ENCODE measurements around the gene PSRC1.

The PSRC1 gene

DNA sequence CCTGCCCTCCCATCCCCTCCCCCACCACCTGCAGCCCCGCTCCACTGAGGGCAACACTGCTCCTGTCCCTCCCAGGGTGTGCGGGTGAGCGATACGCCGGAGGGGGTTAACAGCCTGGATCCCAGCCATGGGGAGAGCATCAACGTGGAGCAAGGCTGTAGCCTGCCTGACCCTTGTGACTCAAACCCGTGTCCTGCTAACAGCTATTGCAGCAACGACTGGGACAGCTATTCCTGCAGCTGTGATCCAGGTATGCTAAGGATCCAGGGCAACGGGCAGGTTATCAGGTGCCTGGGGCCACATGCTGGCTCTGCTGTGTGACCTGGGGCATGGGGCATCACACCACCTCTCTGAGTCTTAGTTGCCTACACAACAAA is 18.6 kb downstream of the PSRC1 start:
- Histone ChIP-seq H2AFZ (ENCODE audit: low read depth, low read length) (no peak overlapping the region), H3K4me1 (ENCODE audit: insufficient read depth, low read length) (peaks cover 17% of the 10 kb centered on the region), H3K36me3 (ENCODE audit: insufficient read depth, low read length) (peaks cover 81% of the 10 kb centered on the region), H3K4me3 (ENCODE audit: low read length) (no peak overlapping the region), H3K9me3 (ENCODE audit: low read length) (no peaks in the 10 kb centered on the region), H3K27me3 (ENCODE audit: insufficient read depth, low read length) (no peaks in the 10 kb centered on the region)

DNA sequence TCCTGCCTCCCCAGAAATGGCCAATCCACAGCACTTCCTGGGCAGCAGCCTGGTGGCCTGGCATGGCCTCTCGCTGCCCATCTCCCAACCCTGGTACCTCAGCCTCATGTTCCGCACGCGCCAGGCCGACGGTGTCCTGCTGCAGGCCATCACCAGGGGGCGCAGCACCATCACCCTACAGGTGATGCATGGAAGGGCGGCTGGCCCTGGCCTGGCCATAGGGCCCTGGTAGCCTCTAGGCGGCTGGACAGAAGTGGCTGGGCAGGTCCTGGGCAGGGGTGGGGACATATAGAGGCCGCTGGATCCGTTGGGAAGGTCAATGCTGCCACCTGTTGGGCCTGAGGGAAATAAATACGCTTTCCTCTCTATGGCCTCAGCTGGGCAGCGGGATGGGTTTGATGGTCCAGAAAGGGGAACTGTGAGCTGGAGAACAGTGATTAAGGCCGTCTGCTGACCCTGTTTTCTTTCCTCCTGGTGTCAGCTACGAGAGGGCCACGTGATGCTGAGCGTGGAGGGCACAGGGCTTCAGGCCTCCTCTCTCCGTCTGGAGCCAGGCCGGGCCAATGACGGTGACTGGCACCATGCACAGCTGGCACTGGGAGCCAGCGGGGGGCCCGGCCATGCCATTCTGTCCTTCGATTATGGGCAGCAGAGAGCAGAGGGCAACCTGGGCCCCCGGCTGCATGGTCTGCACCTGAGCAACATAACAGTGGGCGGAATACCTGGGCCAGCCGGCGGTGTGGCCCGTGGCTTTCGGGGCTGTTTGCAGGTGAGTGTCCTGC is 19.2 kb downstream of the PSRC1 start:
- Histone ChIP-seq H3K27me3 (ENCODE audit: insufficient read depth, low read length) (no peaks in the 10 kb centered on the region), H3K4me1 (ENCODE audit: insufficient read depth, low read length) (peaks cover 23% of the 10 kb centered on the region), H3K36me3 (ENCODE audit: insufficient read depth, low read length) (peaks cover 81% of the 10 kb centered on the region), H2AFZ (ENCODE audit: low read depth, low read length) (no peak overlapping the region), H3K4me3 (ENCODE audit: low read length) (no peak overlapping the region), H3K9me3 (ENCODE audit: low read length) (no peaks in the 10 kb centered on the region)

DNA sequence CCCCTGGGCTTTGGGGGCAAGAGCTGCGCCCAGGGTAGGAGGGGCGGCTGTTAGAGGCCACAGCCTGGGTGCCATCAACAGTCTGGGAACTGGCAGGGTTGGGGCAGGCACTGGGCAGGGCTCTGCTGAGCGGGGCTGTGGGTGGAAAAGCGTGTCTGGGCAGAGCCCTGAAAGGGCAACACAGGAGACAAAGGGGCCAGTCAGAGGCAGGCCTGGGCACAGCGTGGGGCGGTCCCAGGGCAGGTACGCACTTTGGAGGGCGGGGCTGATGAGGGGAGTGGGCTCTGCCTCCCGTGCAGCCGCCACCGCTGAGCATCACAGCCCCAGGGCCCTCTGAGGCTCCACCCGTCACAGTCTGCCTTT is 19.7 kb downstream of the PSRC1 start:
- Histone ChIP-seq H3K27me3 (ENCODE audit: insufficient read depth, low read length) (no peaks in the 10 kb centered on the region), H2AFZ (ENCODE audit: low read depth, low read length) (no peak overlapping the region), H3K4me3 (ENCODE audit: low read length) (no peak overlapping the region), H3K4me1 (ENCODE audit: insufficient read depth, low read length) (peaks cover 29% of the 10 kb centered on the region), H3K9me3 (ENCODE audit: low read length) (no peaks in the 10 kb centered on the region), H3K36me3 (ENCODE audit: insufficient read depth, low read length) (peaks cover 81% of the 10 kb centered on the region)

DNA sequence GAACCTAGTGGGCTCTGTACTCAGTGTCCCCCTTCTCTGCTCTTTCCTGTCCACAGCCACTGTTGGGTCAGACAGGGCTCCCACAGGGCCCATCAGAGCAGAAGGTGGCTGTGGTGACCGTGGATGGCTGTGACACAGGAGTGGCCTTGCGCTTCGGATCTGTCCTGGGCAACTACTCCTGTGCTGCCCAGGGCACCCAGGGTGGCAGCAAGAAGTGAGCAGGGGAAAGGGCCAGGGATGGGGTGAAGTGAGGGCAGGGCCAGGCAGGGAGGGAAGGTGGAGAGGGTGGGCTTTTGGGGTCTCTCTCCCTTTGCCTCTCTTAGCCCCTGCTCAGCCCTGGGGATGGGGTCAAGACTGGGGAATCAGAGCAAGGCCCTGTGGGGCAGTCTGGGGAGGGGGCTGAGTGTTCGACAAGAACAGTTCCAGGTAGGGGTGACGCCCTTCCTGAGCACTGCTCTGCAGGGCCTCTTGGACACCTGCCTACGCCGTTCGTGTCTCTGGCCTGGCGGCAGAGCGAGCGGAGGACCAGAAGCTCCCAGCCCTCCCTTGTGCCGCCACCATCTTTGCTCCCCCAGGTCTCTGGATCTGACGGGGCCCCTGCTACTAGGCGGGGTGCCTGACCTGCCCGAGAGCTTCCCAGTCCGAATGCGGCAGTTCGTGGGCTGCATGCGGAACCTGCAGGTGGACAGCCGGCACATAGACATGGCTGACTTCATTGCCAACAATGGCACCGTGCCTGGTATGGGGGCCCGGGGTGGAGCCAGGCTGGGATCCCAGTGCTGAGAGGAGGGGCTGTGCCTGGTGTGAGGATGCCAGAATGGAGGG is 20.5 kb downstream of the PSRC1 start:
- Histone ChIP-seq H3K4me1 (ENCODE audit: insufficient read depth, low read length) (peaks cover 37% of the 10 kb centered on the region), H3K36me3 (ENCODE audit: insufficient read depth, low read length) (peaks cover 76% of the 10 kb centered on the region), H3K27me3 (ENCODE audit: insufficient read depth, low read length) (no peaks in the 10 kb centered on the region), H3K4me3 (ENCODE audit: low read length) (no peak overlapping the region), H3K9me3 (ENCODE audit: low read length) (no peaks in the 10 kb centered on the region), H2AFZ (ENCODE audit: low read depth, low read length) (no peak overlapping the region)

DNA sequence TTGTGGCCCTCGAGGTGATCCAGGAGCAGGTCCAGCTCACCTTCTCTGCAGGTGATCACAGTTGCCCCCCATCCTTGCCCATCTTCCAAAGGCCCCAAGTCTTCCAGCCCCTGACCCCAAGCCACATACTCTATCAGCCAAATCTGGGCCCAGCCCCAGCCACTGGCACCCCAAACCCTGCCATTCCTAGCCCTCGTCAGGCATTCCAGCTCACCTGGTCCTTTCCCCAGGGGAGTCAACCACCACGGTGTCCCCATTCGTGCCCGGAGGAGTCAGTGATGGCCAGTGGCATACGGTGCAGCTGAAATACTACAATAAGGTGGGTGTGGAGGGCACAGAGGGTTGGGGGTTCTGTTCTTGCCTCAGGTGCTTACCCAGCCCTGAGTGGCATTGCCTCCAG is 21.4 kb downstream of the PSRC1 start:
- no peaks in the 10 kb centered on the region for H3K9me3 ChIP-seq (ENCODE audit: low read length)
- no peaks in the 10 kb centered on the region for H3K27me3 ChIP-seq (ENCODE audit: insufficient read depth, low read length)
- peaks cover 70% of the 10 kb centered on the region for H3K36me3 ChIP-seq (ENCODE audit: insufficient read depth, low read length)
- peaks cover 42% of the 10 kb centered on the region for H3K4me1 ChIP-seq (ENCODE audit: insufficient read depth, low read length)
- H2AFZ ChIP-seq (ENCODE audit: low read depth, low read length), result no peak overlapping the region
- no peak overlapping the region for H3K4me3 ChIP-seq (ENCODE audit: low read length)

DNA sequence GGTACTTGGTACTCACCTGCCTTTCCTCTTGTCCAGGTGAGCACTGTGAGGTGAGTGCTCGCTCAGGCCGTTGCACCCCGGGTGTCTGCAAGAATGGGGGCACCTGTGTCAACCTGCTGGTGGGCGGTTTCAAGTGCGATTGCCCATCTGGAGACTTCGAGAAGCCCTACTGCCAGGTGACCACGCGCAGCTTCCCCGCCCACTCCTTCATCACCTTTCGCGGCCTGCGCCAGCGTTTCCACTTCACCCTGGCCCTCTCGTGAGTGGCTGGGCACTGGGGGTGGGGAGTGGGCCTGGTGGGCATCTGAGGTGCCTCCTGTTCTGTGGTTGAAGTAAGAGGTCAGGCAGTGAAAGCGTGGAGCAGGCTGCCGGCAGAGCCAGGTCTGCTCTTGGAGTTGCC is 21.9 kb downstream of the PSRC1 start:
- Histone ChIP-seq H3K9me3 (ENCODE audit: low read length) (no peaks in the 10 kb centered on the region), H2AFZ (ENCODE audit: low read depth, low read length) (no peak overlapping the region), H3K4me1 (ENCODE audit: insufficient read depth, low read length) (peaks cover 47% of the 10 kb centered on the region), H3K4me3 (ENCODE audit: low read length) (no peak overlapping the region), H3K27me3 (ENCODE audit: insufficient read depth, low read length) (no peaks in the 10 kb centered on the region), H3K36me3 (ENCODE audit: insufficient read depth, low read length) (peaks cover 72% of the 10 kb centered on the region)

DNA sequence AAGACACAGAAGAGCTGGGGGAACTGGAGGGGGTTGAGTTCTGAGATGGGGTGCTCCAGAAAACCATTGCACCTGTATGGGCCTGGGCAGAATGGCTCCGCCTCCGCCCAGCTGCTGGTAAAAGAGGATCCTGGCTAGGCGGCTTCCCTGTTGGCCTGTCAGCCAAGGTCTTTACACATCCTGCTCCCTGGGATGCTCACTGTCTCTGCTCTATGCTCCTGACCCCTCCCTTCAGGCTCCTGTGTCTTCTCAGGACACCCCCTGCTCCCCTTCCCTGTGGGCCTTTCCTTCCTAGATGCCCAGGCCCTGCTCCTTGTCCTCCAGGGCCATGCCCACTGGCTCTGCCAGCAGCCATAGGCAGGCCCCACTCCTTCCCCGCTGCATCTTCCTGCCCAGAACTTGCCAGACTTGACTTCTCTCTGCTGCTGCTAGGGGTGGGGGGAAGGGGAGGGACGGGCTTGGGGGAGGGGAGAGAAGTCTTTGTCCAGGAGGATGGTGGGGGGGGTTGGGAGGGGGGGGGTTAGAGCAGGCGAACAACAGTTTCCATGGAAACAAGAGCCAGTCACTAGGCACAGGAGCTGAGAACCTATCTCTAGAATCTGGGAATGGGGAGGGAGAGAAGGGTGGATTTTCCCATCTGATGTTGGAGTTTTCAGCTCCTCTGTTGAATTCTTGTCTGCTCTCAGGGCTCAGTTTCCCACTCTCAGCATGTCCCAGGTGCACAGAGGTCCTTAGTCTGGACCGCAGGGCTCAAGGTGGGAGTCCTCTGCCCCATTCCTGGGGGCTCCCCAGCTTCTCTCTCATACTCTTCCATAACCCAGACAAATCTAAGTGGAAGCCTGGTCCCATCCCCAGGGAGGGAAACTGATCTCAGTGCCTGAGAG is 23.0 kb downstream of the PSRC1 start:
- peaks cover 61% of the 10 kb centered on the region for H3K36me3 ChIP-seq (ENCODE audit: insufficient read depth, low read length)
- peaks cover 57% of the 10 kb centered on the region for H3K4me1 ChIP-seq (ENCODE audit: insufficient read depth, low read length)
- H2AFZ ChIP-seq (ENCODE audit: low read depth, low read length), result no peak overlapping the region
- no peak overlapping the region for H3K4me3 ChIP-seq (ENCODE audit: low read length)
- no peaks in the 10 kb centered on the region for H3K9me3 ChIP-seq (ENCODE audit: low read length)
- H3K27me3 ChIP-seq (ENCODE audit: insufficient read depth, low read length), result no peaks in the 10 kb centered on the region

DNA sequence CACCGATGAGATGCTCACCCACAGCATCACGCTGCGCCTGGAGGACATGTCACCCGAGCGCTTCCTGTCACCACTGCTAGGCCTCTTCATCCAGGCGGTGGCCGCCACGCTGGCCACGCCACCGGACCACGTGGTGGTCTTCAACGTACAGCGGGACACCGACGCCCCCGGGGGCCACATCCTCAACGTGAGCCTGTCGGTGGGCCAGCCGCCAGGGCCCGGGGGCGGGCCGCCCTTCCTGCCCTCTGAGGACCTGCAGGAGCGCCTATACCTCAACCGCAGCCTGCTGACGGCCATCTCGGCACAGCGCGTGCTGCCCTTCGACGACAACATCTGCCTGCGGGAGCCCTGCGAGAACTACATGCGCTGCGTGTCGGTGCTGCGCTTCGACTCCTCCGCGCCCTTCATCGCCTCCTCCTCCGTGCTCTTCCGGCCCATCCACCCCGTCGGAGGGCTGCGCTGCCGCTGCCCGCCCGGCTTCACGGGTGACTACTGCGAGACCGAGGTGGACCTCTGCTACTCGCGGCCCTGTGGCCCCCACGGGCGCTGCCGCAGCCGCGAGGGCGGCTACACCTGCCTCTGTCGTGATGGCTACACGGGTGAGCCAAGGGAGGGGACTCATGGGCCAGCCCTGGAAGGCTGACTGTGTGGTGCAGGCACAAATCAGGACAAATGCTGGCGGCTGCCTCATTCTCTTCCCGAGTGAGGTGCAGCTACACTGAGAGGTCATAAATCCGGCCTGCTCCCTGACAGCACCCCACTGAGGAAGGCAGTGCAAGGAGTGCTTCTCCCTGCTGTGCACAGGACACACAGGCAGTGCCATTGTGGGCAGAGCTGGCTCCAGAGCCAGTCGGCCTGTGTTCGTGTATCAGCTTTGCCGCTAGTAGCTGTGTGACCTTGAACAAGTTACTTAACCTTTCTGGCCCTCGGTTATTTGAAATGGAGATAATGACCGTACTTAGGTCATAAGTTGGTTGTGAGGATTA is 24.2 kb downstream of the PSRC1 start:
- Histone ChIP-seq H3K36me3 (ENCODE audit: insufficient read depth, low read length) (peaks cover 52% of the 10 kb centered on the region), H3K4me1 (ENCODE audit: insufficient read depth, low read length) (peaks cover 69% of the 10 kb centered on the region), H3K27me3 (ENCODE audit: insufficient read depth, low read length) (no peaks in the 10 kb centered on the region), H3K4me3 (ENCODE audit: low read length) (no peak overlapping the region), H3K9me3 (ENCODE audit: low read length) (no peaks in the 10 kb centered on the region), H2AFZ (ENCODE audit: low read depth, low read length) (no peak overlapping the region)

DNA sequence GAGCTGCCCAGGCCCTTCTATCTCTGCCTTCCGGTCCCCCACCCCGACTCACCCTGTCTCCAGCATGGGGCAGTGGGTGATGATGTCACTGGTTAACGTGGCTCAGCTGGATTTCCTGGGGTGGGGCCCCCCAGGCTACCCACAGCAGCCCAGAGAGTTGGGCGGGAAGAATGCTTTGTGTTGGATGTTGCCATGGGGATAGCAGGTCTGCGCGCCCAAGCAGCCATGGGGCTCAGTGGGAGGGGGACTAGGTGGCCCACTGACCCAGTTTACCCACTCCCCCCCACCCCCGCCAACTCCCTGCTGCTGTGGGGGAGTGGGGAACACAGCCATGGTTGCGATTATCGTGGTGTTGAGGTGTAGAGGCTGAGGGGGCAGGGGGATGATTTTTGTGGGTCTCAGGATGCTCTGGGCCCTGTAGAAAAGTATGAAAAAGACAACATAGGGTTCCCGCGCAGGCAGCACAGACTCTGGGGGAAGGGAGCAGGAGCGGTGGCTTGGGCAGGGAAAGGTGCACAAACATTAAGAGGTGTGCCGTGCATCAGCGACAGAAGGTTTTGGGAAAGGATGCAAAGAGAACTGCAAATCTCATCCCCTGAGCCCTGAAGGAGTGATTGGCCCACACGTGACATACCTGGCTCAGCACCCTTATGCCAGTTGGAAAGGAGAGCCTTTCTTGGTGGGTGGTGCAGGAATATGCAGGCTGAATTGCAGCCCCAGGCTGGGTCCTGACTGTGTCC is 25.1 kb downstream of the PSRC1 start:
- H3K27me3 ChIP-seq (ENCODE audit: insufficient read depth, low read length), result no peaks in the 10 kb centered on the region
- no peak overlapping the region for H2AFZ ChIP-seq (ENCODE audit: low read depth, low read length)
- H3K9me3 ChIP-seq (ENCODE audit: low read length), result no peaks in the 10 kb centered on the region
- H3K4me1 ChIP-seq (ENCODE audit: insufficient read depth, low read length), result peaks cover 78% of the 10 kb centered on the region
- H3K36me3 ChIP-seq (ENCODE audit: insufficient read depth, low read length), result peaks cover 45% of the 10 kb centered on the region
- H3K4me3 ChIP-seq (ENCODE audit: low read length), result no peak overlapping the region

DNA sequence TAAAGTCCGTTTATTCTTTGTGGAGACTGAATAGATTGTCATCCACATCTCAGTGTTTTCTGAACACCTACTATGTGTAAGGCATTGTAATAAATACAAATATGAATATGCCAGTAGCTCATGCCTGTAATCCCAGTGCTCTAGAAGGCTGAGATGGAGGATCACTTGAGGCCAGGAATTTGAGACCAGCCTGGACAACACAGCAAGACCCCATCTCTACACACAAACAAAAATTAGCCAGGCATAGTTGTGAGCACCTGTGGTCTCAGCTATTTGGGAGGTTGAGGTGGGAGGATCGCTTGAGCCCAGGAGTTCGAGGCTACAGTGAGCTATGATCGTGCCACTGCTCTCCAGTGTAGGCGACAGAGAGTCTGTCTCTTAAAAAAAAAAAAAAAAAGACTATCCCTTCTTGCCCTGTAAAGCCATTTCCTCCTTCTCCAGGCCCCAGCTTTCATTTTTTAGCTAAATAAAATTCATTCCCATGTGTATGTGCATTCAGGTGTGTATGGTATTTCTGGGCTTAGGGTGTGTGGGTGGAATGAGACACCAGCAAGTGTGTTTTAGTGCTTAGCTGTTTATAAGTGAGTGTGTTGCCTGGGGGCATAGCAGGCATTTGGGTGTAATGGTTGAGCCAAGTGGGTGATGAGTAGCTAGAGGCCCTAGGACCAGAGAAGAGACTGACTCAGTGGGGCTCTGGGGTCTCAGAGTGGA is 25.8 kb downstream of the PSRC1 start:
- Histone ChIP-seq H3K27me3 (ENCODE audit: insufficient read depth, low read length) (no peaks in the 10 kb centered on the region), H3K36me3 (ENCODE audit: insufficient read depth, low read length) (peaks cover 45% of the 10 kb centered on the region), H2AFZ (ENCODE audit: low read depth, low read length) (no peak overlapping the region), H3K4me1 (ENCODE audit: insufficient read depth, low read length) (peaks cover 85% of the 10 kb centered on the region), H3K4me3 (ENCODE audit: low read length) (no peak overlapping the region), H3K9me3 (ENCODE audit: low read length) (peaks cover 4% of the 10 kb centered on the region)

DNA sequence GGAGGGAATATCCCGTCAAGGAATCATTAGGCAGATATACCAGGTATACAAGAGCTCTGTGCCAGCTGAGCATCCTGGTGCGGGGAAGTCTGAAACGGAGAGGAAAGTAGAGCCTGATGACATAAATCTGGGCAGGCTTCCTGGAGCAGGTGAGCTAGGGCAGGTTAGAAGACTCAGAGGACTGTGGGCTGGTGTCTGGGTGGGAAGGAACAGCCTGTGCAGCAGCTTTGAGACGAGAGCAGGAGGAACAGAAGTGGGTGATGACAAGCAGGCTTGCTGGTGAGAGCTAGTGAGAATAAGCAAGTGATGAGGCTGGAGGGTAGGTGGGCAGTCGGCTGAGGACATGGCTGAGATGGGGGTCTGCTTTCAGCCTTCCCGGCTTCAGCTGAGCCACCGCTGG is 26.9 kb downstream of the PSRC1 start:
- Histone ChIP-seq H3K36me3 (ENCODE audit: insufficient read depth, low read length) (peaks cover 45% of the 10 kb centered on the region), H3K4me3 (ENCODE audit: low read length) (no peak overlapping the region), H3K4me1 (ENCODE audit: insufficient read depth, low read length) (peaks cover 88% of the 10 kb centered on the region), H3K27me3 (ENCODE audit: insufficient read depth, low read length) (no peaks in the 10 kb centered on the region), H3K9me3 (ENCODE audit: low read length) (peaks cover 14% of the 10 kb centered on the region), H2AFZ (ENCODE audit: low read depth, low read length) (no peak overlapping the region)

Data from neuron (in vitro differentiated cells).